Neural crest cell (in vitro differentiated cells): ENCODE results near the gene CCDC171. TPM values are rescaled to one million over a fixed set of nuclear protein-coding genes. Genes with fewer than 3 reads are reported as not detected.

Experiments used
- DNase-seq: peaks from one replicate; pipeline ENCODE4 v3.0.0; 2021; ENCODE audit warnings: low read depth, mixed read lengths, low spot score
- H3K27ac Mint-ChIP-seq: one replicate; pipeline ENCODE4 v1.8.0; 2021; ENCODE audit warnings: mild to moderate bottlenecking, mixed read lengths; ENCODE audit not compliant: unreplicated experiment
- H3K27me3 Mint-ChIP-seq: 2 replicates; pipeline ENCODE4 v1.8.0; 2021; ENCODE audit warnings: low read depth, mild to moderate bottlenecking, mixed read lengths
- H3K36me3 Mint-ChIP-seq: 2 replicates; pipeline ENCODE4 v1.8.0; 2021; ENCODE audit warnings: low read depth, mild to moderate bottlenecking, mixed read lengths
- H3K4me1 Mint-ChIP-seq: 2 replicates; pipeline ENCODE4 v1.8.0; 2021; ENCODE audit warnings: mixed read lengths
- H3K4me3 Mint-ChIP-seq: one replicate; pipeline ENCODE4 v1.8.0; 2021; ENCODE audit warnings: mild to moderate bottlenecking, mixed read lengths
- H3K9me3 Mint-ChIP-seq: 2 replicates; pipeline ENCODE4 v1.8.0; 2021; ENCODE audit warnings: mixed read lengths
- CTCF ChIP-seq: fragments of 200-600 bp; sonication (generic); conservative IDR thresholded peaks from 2 replicates; pipeline ENCODE4 v1.5.0; 2021; ENCODE audit warnings: antibody characterized with exemption, mild to moderate bottlenecking
- total RNA-seq: library from RNA; stranded (reverse); gene quantifications from 2 replicates; pipeline ENCODE4 v1.2.1, GENCODE V29; 2021

The CCDC171 gene
- total RNA-seq, 1 donor from 2014 or later: 6.1 TPM

GRCh38 chr9:16012621-16013020, 459.8 kb downstream of the CCDC171 start:
- no peak overlapping the region for H3K27ac Mint-ChIP-seq
- TF ChIP-seq CTCF: no peak

GRCh38 chr9:16013366-16013765, 460.5 kb downstream of the CCDC171 start:
- H3K4me1 Mint-ChIP-seq: no peaks in the 10 kb centered on the region
- H3K27me3 Mint-ChIP-seq: no peaks in the 10 kb centered on the region
- TF ChIP-seq CTCF: no peak
- peaks cover 6% of the 10 kb centered on the region for H3K36me3 Mint-ChIP-seq
- H3K9me3 Mint-ChIP-seq: peaks cover 10% of the 10 kb centered on the region
- H3K27ac Mint-ChIP-seq: no peak overlapping the region
- no peak overlapping the region for H3K4me3 Mint-ChIP-seq
- no peak for DNase-seq

More at GRCh38 chr9:16012621-16013020, 459.8 kb downstream of the CCDC171 start:
- Mint-ChIP-seq H3K4me3 (no peak overlapping the region), H3K27me3 (no peaks in the 10 kb centered on the region), H3K9me3 (peaks cover 13% of the 10 kb centered on the region), H3K36me3 (peaks cover 3% of the 10 kb centered on the region), H3K4me1 (no peaks in the 10 kb centered on the region)
- DNase-seq: no peak

- H3K36me3 Mint-ChIP-seq: peaks cover 6% of the 10 kb centered on the region
- H3K27me3 Mint-ChIP-seq: no peaks in the 10 kb centered on the region
- no peak for TF ChIP-seq CTCF
- H3K9me3 Mint-ChIP-seq: peaks cover 8% of the 10 kb centered on the region
- H3K4me1 Mint-ChIP-seq: no peaks in the 10 kb centered on the region
- no peak for DNase-seq
- no peak overlapping the region for H3K27ac Mint-ChIP-seq
- H3K4me3 Mint-ChIP-seq: no peak overlapping the region
Measured at GRCh38 chr9:16013826-16014225, 461.0 kb downstream of the CCDC171 start.

GRCh38 chr9:16022228-16022627, 469.4 kb downstream of the CCDC171 start:
- no peak for TF ChIP-seq CTCF
- Mint-ChIP-seq H3K36me3 (peaks cover 10% of the 10 kb centered on the region), H3K27ac (no peak overlapping the region), H3K9me3 (peaks cover 17% of the 10 kb centered on the region), H3K27me3 (no peaks in the 10 kb centered on the region), H3K4me1 (no peaks in the 10 kb centered on the region), H3K4me3 (no peak overlapping the region)
- no peak for DNase-seq

- no peak for DNase-seq
- H3K9me3 Mint-ChIP-seq: peaks cover 19% of the 10 kb centered on the region
- H3K4me3 Mint-ChIP-seq: no peak overlapping the region
- peaks cover 7% of the 10 kb centered on the region for H3K36me3 Mint-ChIP-seq
- H3K27me3 Mint-ChIP-seq: no peaks in the 10 kb centered on the region
- no peak overlapping the region for H3K27ac Mint-ChIP-seq
- H3K4me1 Mint-ChIP-seq: no peaks in the 10 kb centered on the region
- TF ChIP-seq CTCF: no peak
Measured at GRCh38 chr9:16023446-16023845, 470.6 kb downstream of the CCDC171 start.

Other genes with a start within 250 kb of the CCDC171 start
- 3.7 TPM in 2 replicates for gene TTC39B, start 245.8 kb upstream of the CCDC171 start, total RNA-seq
- 45.5 and 49.8 TPM in 2 replicates for gene SNAPC3, start 130.2 kb upstream of the CCDC171 start, total RNA-seq
- gene PSIP1, start 42.1 kb upstream of the CCDC171 start, total RNA-seq: 154 and 167 TPM in 2 replicates